HG02973 (cell line): ENCODE data around the gene PDE9A.

ENCODE experiments used
- ATAC-seq: cut with Tn5 transposase; IDR thresholded peaks from one replicate; pipeline ENCODE4 v1.9.1; 2021; ENCODE audit warnings: moderate library complexity; ENCODE audit not compliant: unreplicated experiment

Gene PDE9A

DNA sequence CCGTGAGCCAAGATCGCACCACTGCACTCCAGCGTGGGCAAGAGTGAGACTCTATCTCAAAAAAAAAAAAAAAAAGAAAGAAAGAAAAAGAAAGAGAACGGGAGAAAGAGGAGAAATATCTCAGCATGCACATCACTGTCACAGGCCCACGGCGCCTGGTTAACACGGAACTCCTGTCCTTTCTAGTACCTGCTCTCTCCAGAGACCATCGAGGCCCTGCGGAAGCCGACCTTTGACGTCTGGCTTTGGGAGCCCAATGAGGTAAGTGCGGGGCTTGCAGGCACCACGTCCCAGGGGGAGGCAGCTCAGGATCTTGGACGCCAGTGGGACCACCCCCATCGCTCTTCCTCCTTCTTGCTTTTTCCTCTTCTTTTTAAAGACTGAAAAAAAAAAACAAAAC lies 100.4 kb downstream of the PDE9A start:
- no peak for ATAC-seq

GRCh38 chr21:42754270-42754933 lies 101.0 kb downstream of the PDE9A start:
- ATAC-seq = no peak

DNA sequence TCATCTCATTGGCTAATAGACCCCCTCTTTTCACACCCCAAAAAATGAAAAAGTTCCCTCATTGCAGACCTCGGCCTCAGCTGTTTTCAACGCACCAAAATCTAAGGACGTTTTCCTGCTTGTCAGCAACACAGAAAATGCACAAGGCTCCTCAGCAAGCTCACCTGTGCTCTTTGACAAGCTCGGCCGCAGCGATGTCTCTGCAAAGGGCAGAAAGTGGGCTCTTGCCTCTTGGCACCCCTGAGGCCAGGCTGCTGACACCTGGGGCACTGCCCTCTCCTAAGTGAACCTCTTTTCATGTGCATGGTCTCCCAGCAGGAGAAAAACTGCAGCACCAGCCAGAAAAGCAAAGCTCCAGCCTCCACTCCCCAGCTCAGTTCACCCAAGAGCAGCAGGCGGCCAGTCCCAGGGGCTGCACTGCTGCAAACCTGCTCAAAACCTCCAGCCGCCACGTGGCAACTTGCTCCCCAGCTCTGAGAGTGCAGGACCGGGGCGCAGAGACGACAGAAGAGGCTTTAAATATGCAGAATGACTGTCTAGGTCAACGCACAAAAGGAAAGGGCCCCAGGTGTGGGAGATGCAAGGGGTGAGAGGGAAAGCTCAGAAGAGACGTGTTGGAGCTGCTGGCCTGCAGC lies 101.7 kb downstream of the PDE9A start:
- no peak for ATAC-seq

- no peak for ATAC-seq
Observed at GRCh38 chr21:42755766-42756579, 102.6 kb downstream of the PDE9A start.

DNA sequence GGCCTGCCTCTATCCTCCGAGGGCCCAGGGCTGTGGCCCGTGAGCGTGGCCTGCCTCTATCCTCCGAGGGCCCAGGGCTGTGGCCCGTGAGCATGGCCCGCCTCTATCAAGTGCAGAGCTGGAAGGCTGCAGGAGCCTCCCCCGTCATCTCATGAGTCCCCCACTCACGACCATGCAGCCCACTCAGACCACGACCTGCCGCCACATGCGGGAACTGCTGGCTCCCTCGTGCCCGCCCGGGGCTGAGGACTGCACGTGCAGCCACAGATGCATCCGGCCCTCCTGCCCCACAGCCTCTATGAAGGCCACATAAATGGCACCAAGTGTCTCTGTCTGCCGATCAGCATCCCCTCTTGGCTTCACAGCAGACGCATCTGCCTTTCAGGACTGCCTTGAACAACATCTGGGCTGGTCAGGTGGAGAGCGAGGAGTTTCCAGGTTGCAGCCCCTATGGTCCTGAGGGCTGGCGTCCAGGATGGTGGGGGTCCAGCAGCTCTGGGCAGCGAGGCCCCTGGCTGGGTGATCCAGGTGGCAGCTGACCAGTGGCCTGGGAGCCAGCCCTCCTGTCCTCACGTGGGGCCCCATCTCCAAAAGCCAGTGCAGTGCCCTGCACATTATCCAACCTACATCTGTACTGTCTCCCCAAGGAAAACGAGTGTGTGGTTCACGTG lies 103.3 kb downstream of the PDE9A start:
- no peak for ATAC-seq

DNA sequence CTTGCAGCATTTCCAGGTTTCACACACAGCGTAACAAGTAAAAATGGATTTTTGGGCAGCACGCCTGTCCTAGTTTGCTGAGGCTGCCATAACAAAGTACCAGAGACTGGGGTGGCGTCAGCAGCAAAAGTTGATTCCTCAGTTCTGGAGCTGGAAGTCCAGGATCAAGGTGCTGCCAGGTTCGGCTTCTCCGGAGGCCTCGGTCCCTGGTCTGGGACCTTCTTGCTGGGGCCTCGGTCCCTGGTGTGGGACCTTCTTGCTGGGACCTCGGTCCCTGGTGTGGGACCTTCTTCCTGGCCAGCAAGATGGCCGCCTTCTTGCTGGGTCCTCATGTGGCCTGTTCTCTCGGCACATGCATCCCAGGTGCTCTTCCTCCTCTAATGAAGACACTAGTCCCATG lies 104.0 kb downstream of the PDE9A start:
- ATAC-seq = no peak

DNA sequence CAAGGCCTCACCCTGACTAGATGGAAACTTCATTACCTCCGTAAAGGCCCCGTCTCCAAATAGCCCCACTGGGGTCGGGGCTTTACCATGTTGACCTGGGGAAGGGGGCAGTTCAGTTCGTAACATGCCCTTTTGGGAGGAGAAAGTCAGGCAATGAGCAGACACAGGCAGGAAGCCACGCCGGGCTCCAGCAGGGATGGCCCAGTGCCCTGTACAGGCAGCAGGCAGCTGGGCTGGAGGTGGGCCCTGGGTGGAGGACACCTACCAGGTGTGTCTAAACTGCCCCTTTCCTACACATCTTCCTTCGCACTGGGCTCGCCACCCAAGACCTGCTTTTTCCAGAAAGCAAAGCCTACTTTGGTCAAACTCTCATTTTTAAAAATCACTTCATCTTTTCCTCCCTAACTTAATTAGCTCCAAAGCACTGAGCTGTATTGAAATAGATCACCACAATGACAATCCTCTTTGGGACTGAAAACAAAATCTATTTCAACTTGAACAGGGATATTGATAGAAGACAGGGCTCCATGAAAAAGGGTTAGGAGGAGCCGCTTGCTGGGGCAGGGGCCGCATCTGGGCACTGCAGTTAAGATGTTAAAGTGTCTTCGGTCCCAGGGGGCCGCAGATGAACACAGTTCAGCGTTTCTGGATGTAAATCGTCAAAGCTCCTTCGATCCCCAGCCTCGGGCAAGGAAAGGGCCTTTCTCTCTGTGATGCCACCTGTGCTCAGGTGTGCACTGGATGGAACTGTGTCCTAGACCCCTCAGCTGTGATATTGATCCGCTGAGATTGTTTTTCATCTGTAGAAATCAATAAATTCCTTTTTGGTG lies 104.6 kb downstream of the PDE9A start:
- ATAC-seq = no peak

- ATAC-seq = no peak
Observed at GRCh38 chr21:42758721-42759593, 105.5 kb downstream of the PDE9A start.

DNA sequence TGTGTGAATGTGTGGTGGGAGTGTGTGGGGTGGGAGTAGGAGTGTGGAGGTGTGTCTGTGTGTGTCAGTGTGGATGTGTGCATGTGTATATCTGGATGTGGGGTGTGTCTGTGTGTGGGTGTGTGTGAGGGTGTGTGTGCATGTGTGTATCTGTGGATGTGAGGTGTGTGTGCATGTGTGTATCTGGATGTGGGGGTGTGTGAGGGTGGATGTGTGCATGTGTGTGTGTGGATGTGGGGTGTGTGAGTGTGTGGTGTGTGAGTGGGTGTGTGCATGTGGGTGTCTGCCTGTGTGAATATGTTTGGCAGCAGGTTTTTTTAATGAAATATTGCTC lies 106.1 kb downstream of the PDE9A start:
- no peak for ATAC-seq

DNA sequence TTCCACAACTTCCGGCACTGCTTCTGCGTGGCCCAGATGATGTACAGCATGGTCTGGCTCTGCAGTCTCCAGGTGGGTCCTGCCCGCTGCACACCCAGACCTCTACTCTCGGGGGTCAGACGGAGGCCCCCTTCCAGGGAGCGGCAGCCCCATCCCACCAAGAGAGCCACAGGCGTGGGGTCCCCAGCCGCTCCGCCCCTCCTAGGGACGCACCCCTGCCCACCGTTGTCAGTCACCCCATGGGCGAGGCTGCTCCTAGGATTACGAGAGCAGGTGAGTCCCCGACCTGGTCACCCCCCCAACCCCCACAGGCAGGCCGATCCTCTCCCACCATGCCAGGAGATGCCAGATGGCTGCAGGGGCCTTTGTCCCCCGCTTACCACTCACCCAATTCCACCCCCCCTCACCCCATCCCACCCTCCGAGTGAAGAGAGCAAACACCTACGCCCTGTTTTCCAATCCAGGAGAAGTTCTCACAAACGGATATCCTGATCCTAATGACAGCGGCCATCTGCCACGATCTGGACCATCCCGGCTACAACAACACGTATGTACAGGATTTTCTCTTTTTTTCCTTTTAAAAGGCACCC lies 107.0 kb downstream of the PDE9A start:
- no peak for ATAC-seq

DNA sequence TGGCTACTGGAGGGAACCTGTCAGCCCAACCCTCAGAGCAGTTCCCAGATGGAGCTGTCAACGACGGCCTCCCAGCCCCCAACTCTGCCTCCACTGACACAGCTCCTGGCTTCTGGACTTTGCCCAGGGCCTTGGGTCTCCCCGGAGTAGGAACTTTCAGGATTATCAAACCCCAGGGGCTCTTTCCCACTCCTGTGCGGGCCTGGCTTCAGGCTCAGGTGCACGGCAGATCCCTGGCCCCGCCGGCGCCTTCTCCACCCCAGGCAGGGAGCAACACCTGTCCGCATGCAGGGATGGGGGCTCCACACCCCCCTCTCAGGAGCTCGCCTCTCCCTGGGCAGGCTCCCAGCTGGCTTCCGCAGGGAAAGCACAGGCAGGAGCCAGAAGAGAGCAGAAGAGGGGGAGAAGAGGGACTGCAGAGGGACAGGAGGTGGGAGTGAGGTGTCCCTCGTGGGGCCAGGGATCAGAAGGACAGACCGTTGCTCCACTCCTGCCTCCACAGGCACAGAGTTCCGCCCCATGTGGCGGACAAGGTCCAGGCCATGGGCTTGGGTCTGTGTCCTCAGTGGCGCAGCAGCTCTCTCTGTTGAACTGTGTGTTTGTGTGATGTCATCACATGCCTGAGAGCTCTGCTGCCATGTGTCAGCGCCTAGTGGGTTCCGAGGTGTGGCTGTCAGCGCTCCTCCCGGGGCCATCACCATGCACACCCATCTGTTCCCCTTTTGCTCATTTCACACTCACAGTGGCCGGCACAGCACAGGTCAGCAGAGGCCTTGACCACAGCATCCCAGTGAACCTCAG lies 107.7 kb downstream of the PDE9A start:
- ATAC-seq = no peak

DNA sequence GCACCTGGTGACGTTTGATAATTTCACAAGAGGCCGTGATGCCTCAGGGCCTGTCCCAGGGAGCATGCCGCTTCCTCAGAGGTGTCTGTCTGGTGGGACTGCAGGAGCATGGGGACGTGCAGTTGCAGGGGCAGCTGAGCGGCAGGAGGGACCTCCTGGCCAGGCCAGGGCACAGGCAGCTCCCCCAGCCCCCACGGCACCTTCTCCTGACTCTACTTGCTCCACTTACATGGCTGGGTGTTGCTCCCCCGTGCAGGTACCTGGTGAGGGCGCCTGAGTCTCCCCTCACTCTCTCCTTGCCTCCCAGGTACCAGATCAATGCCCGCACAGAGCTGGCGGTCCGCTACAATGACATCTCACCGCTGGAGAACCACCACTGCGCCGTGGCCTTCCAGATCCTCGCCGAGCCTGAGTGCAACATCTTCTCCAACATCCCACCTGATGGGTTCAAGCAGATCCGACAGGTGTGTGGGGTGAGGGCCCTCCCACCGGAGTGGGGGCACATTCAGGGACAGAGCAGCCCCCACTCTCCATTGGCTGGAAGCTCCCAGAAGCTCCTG lies 108.4 kb downstream of the PDE9A start:
- ATAC-seq = no peak

- no peak for ATAC-seq
Observed at GRCh38 chr21:42763581-42764442, 110.4 kb downstream of the PDE9A start.

GRCh38 chr21:42764443-42764760 lies 111.0 kb downstream of the PDE9A start:
- ATAC-seq = no peak

GRCh38 chr21:42764883-42765282 lies 111.5 kb downstream of the PDE9A start:
- ATAC-seq = no peak

DNA sequence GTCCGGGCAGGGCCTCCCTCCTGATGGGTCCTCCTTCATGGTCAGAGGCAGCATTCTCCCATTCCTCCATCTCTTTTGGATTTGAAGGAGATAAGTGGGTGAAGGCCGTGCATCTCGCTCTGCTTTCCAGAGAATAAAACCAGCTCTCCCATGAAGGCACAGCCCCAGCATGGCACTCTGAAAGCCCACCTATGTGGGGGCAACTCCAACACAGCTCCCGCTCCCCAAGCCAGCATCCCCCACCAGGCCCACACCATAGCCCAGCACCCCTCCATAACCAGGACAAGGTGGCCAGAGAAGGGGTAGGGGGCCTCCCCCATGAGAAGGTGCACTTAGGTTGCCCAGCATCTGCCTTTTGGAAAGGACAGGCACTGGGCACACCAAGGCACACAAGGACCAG lies 112.2 kb downstream of the PDE9A start:
- no peak for ATAC-seq

GRCh38 chr21:42766739-42767560 lies 113.5 kb downstream of the PDE9A start:
- ATAC-seq = no peak
